Activated CD8-positive, alpha-beta memory T cell treated with anti-CD3 and anti-CD28 coated beads, Interleukin-2, amount 50 U/mL, for 4 hours (primary cell): ENCODE data around the gene AMDHD2.
A peak's percentile ranks its signal among the peaks of the same experiment; 100 is the strongest.
"Not testable (repeated sequence)": the region's sequence is repeated elsewhere in the genome, so short reads cannot be mapped to it uniquely, and the experiment has no call there.

Source experiments
- DNase-seq: peaks from one replicate; pipeline ENCODE4 v3.0.0-alpha.2; 2020

AMDHD2 gene

GRCh38 chr16:2518823-2519710 lies 1.1 kb upstream of the AMDHD2 start:
- DNase-seq: no peak

- no peak for DNase-seq
These were observed 475 bp upstream of the AMDHD2 start for GRCh38 chr16:2519711-2520080.

GRCh38 chr16:2520784-2521531 lies 787 bp downstream of the AMDHD2 start:
- DNase-seq: peak; percentile 43

GRCh38 chr16:2523801-2524231 lies 3.6 kb downstream of the AMDHD2 start:
- DNase-seq: no peak

- no peak for DNase-seq
These were observed 4.3 kb downstream of the AMDHD2 start for GRCh38 chr16:2524339-2524938.

- DNase-seq: no peak
These were observed 6.0 kb downstream of the AMDHD2 start for GRCh38 chr16:2526135-2526534.

- no peak for DNase-seq
These were observed 7.1 kb downstream of the AMDHD2 start for GRCh38 chr16:2527071-2527783.

GRCh38 chr16:2527784-2528100 lies 7.6 kb downstream of the AMDHD2 start:
- no peak for DNase-seq

- no peak for DNase-seq
These were observed 8.2 kb downstream of the AMDHD2 start for GRCh38 chr16:2528161-2529060.

- DNase-seq: no peak
These were observed 9.1 kb downstream of the AMDHD2 start for GRCh38 chr16:2529061-2529931.

- no peak for DNase-seq
These were observed 9.9 kb downstream of the AMDHD2 start for GRCh38 chr16:2529961-2530628.

- no peak for DNase-seq
These were observed 10.6 kb downstream of the AMDHD2 start for GRCh38 chr16:2530629-2531318.

GRCh38 chr16:2531371-2531695 lies 11.2 kb downstream of the AMDHD2 start, which contains the start of gene CEMP1:
Gene CEMP1 (minus strand): TSS chr16:2531408. CDS start chr16:2531073, 335 bp downstream.
- DNase-seq: no peak

GRCh38 chr16:2531696-2532493 lies 11.7 kb downstream of the AMDHD2 start:
- DNase-seq: peak; percentile 97

GRCh38 chr16:2532494-2533141 lies 12.4 kb downstream of the AMDHD2 start:
- DNase-seq: peak; percentile 43

- DNase-seq: not testable (repeated sequence)
These were observed 13.1 kb downstream of the AMDHD2 start for GRCh38 chr16:2533142-2533755.

GRCh38 chr16:2533912-2534311 lies 13.7 kb downstream of the AMDHD2 start:
- no peak for DNase-seq

GRCh38 chr16:2534335-2534734 lies 14.2 kb downstream of the AMDHD2 start:
- DNase-seq: not testable (repeated sequence)
